ENCODE data around the gene FAM76A.

GRCh38 chr1:27778056-27778455 lies 52.3 kb downstream of the FAM76A start:
- TF ChIP-seq, protein P1, sequence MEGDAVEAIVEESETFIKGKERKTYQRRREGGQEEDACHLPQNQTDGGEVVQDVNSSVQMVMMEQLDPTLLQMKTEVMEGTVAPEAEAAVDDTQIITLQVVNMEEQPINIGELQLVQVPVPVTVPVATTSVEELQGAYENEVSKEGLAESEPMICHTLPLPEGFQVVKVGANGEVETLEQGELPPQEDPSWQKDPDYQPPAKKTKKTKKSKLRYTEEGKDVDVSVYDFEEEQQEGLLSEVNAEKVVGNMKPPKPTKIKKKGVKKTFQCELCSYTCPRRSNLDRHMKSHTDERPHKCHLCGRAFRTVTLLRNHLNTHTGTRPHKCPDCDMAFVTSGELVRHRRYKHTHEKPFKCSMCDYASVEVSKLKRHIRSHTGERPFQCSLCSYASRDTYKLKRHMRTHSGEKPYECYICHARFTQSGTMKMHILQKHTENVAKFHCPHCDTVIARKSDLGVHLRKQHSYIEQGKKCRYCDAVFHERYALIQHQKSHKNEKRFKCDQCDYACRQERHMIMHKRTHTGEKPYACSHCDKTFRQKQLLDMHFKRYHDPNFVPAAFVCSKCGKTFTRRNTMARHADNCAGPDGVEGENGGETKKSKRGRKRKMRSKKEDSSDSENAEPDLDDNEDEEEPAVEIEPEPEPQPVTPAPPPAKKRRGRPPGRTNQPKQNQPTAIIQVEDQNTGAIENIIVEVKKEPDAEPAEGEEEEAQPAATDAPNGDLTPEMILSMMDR (IDR thresholded peaks at IDR 0.05; ENCODE audit: borderline replicate concordance, extremely low read depth, low read length, poor library complexity, severe bottlenecking): no peak
- TF ChIP-seq EZH2 (IDR thresholded peaks at IDR 0.05; ENCODE audit: borderline replicate concordance, low read depth, low read length, severe bottlenecking): no peak

Data from DND-41 (cell line).